K562 (cell line): ENCODE measurements around the gene NTRK1. TPM values are rescaled to one million over a fixed set of nuclear protein-coding genes. Genes with fewer than 3 reads are reported as not detected.

Experiments used
- ARHGAP35 ChIP-seq: fragments of 450-650 bp; IDR thresholded peaks from 2 replicates; pipeline ENCODE4 v1.6.1; 2018; ENCODE audit not compliant: partially characterized antibody
- BACH1 ChIP-seq: fragments of 200-800 bp; sonication (Bioruptor generic); IDR thresholded peaks from 2 replicates; pipeline ENCODE4 v1.6.1; 2016; ENCODE audit warnings: missing genetic modification characterization, missing compliant biosample characterization
- CBX5 ChIP-seq: IDR thresholded peaks from 2 replicates; pipeline ENCODE4 v1.6.1; 2014; ENCODE audit warnings: low read depth, borderline replicate concordance
- CXXC5 ChIP-seq: fragments of 250-450 bp; sonication (Bioruptor Pico); IDR thresholded peaks from 2 replicates; pipeline ENCODE4 v1.8.0; 2022; ENCODE audit warnings: inconsistent platforms, mild to moderate bottlenecking, moderate library complexity
- FOXA3 ChIP-seq, 2 experiments: fragments of 450-650 bp in 1 of 2; sonication (generic) in 1 of 2; formaldehyde crosslinking; IDR thresholded peaks in 1 of 2; conservative IDR thresholded peaks in 1 of 2; 2 replicates each; pipeline versions ENCODE4 v1.4.0 to v1.8.0; 2020 to 2022; ENCODE audit warnings: mild to moderate bottlenecking in 2 of 2, missing genetic modification reagents in 1 of 2
- HDAC3 ChIP-seq: fragments of 450-650 bp; IDR thresholded peaks from 2 replicates; pipeline ENCODE4 v1.6.1; 2018; ENCODE audit warnings: borderline replicate concordance, mild to moderate bottlenecking, moderate library complexity; ENCODE audit not compliant: partially characterized antibody
- KAT7 ChIP-seq: sonication (generic); formaldehyde crosslinking; IDR thresholded peaks from 2 replicates; pipeline ENCODE4 v1.8.0; 2022; ENCODE audit warnings: missing genetic modification reagents, mild to moderate bottlenecking, borderline replicate concordance
- MTF1 ChIP-seq: fragments of 250-450 bp; sonication (Bioruptor Pico); IDR thresholded peaks from 2 replicates; pipeline ENCODE4 v1.9.0; 2021; ENCODE audit warnings: moderate library complexity, mild to moderate bottlenecking, inconsistent platforms, borderline replicate concordance
- MYC ChIP-seq, 2 experiments: fragments of 250-450 bp in 1 of 2; sonication (Bioruptor Pico) in 1 of 2; IDR thresholded peaks; 2 replicates each; pipeline versions ENCODE4 v1.5.1 to v1.6.1; 2012 to 2021; ENCODE audit warnings: low read depth in 2 of 2, borderline replicate concordance in 1 of 2, improper control_type of control experiment in 1 of 2, low read length in 1 of 2, mild to moderate bottlenecking in 1 of 2, moderate library complexity in 1 of 2
- NR0B1 ChIP-seq: fragments of 450-650 bp; IDR thresholded peaks from one replicate; pipeline ENCODE4 v1.6.1; 2018; ENCODE audit warnings: mild to moderate bottlenecking, moderate library complexity; ENCODE audit not compliant: partially characterized antibody
- POLR2H ChIP-seq: IDR thresholded peaks from 2 replicates; pipeline ENCODE4 v1.6.1; 2016; ENCODE audit warnings: missing genetic modification characterization, low read depth, mild to moderate bottlenecking, control low read depth, missing compliant biosample characterization, moderate library complexity
- SAP30 ChIP-seq: fragments of 200-600 bp; sonication (generic); IDR thresholded peaks from 2 replicates; pipeline ENCODE4 v1.6.1; 2012; ENCODE audit warnings: borderline replicate concordance, low read depth, mild to moderate bottlenecking, moderate library complexity, low read length, control low read depth, inconsistent platforms; ENCODE audit not compliant: insufficient read depth, poor library complexity, severe bottlenecking
- SREBF1 ChIP-seq: fragments of 150-350 bp; IDR thresholded peaks from 2 replicates; pipeline ENCODE4 v1.6.1; 2014; ENCODE audit warnings: antibody characterized with exemption, low read depth, low read length, borderline replicate concordance
- SRSF1 ChIP-seq: fragments of 200-400 bp; formaldehyde crosslinking; IDR thresholded peaks from 2 replicates; pipeline ENCODE4 v1.6.1; 2017; ENCODE audit warnings: mild to moderate bottlenecking, low read depth, low read length, moderate library complexity
- TOE1 ChIP-seq, 2 experiments: fragments of 450-650 bp in 1 of 2; sonication (generic) in 1 of 2; formaldehyde crosslinking in 1 of 2; IDR thresholded peaks; 2 replicates each; pipeline versions ENCODE4 v1.7.1 to v1.8.0; 2016 to 2022; ENCODE audit warnings: borderline replicate concordance in 2 of 2, mild to moderate bottlenecking in 2 of 2, antibody characterized with exemption in 1 of 2, inconsistent platforms in 1 of 2, low read depth in 1 of 2, missing genetic modification reagents in 1 of 2, moderate library complexity in 1 of 2
- ZKSCAN1 ChIP-seq: fragments of 150-350 bp; IDR thresholded peaks from 2 replicates; pipeline ENCODE4 v1.6.1; 2016; ENCODE audit warnings: low read depth, low read length
- ZKSCAN8 ChIP-seq: fragments of 200-800 bp; sonication (Bioruptor generic); IDR thresholded peaks from 2 replicates; pipeline ENCODE4 v1.6.1; 2016; ENCODE audit warnings: missing genetic modification characterization, missing compliant biosample characterization
- ZNF398 ChIP-seq: fragments of 250-450 bp; sonication (Bioruptor Pico); IDR thresholded peaks from 2 replicates; pipeline ENCODE4 v1.8.0; 2021; ENCODE audit warnings: moderate library complexity, mild to moderate bottlenecking, inconsistent platforms
- ZNF764 ChIP-seq: fragments of 250-450 bp; sonication (Bioruptor Pico); IDR thresholded peaks from 2 replicates; pipeline ENCODE4 v1.4.0; 2020; ENCODE audit warnings: low read depth, mild to moderate bottlenecking, moderate library complexity
- polyA plus RNA-seq, 8 experiments: library from polyadenylated mRNA; depleted of rRNA in 4 of 8; stranded (reverse) in 5 of 8; unstranded in 3 of 8; fragments of >200 nt; fragmentation: Nextera tagmentation in 2 of 8; fragmentation: Illumina TruSeq in 1 of 8; extraction: Ambion mirVana in 2 of 8; extraction: Trizol in 1 of 8; gene quantifications; 2 replicates each; pipeline versions ENCODE4 v1.2.1 to v1.2.3, GENCODE V29; 2011 to 2014; ENCODE audit warnings: inconsistent platforms in 1 of 8, missing spikeins in 1 of 8
- total RNA-seq, 7 experiments: library from RNA; depleted of rRNA in 6 of 7; stranded (reverse); fragments of >200 nt in 6 of 7; fragmentation: Illumina TruSeq in 2 of 7; extraction: Trizol in 2 of 7; gene quantifications; 2 replicates each; pipeline versions ENCODE4 v1.2.1 to v1.2.3, GENCODE V29; 2011 to 2021; ENCODE audit warnings: low replicate concordance in 1 of 7
- TF ChIP-seq, protein P1 (sequence below): fragments of 450-650 bp; IDR thresholded peaks from 2 replicates; pipeline ENCODE4 v1.6.1; 2014; ENCODE audit warnings: low read depth, mild to moderate bottlenecking, moderate library complexity, borderline replicate concordance
- TF ChIP-seq, protein P2 (sequence below): sonication (generic); formaldehyde crosslinking; IDR thresholded peaks from 2 replicates; pipeline ENCODE4 v1.8.0; 2022; ENCODE audit warnings: missing genetic modification reagents, mild to moderate bottlenecking, moderate library complexity, borderline replicate concordance

The NTRK1 gene
- total and polyA plus RNA-seq, 9 of the 15 experiments (the other 6 are each of a cell fraction or from before 2014, with no cell fraction given), result 0.46 to 30.0 (median 7.9) TPM

GRCh38 chr1:156914440-156914856 lies 53.8 kb downstream of the NTRK1 start (continued):
- TF ChIP-seq, protein P1, sequence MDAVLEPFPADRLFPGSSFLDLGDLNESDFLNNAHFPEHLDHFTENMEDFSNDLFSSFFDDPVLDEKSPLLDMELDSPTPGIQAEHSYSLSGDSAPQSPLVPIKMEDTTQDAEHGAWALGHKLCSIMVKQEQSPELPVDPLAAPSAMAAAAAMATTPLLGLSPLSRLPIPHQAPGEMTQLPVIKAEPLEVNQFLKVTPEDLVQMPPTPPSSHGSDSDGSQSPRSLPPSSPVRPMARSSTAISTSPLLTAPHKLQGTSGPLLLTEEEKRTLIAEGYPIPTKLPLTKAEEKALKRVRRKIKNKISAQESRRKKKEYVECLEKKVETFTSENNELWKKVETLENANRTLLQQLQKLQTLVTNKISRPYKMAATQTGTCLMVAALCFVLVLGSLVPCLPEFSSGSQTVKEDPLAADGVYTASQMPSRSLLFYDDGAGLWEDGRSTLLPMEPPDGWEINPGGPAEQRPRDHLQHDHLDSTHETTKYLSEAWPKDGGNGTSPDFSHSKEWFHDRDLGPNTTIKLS, result 0 out of 2 replicates have a peak, but pooled peaks have one; percentile 31
- TF ChIP-seq SRSF1 (no peak), SAP30 (no peak), MTF1 (CRISPR knock-in tag) (no peak), ZKSCAN8 (no peak), CBX5 (peak; percentile 37; the same call in 1 of the 2 replicates), MYC (IDR thresholded peaks at IDR 0.05; ENCODE audit: low read depth, low read length) (peak; percentile 45; the same call in 1 of the 2 replicates), MYC (CRISPR knock-in tag; IDR thresholded peaks at IDR 0.05; ENCODE audit: borderline replicate concordance, low read depth) (no peak), BACH1 (no peak), FOXA3 (CRISPR knock-in tag; conservative IDR thresholded peaks at IDR 0.05 in 1 of 2, IDR thresholded peaks at IDR 0.05 in 1 of 2) (no peak), POLR2H (no peak), TOE1 (IDR thresholded peaks at IDR 0.05; ENCODE audit: borderline replicate concordance) (no peak), TOE1 (CRISPR knock-in tag; IDR thresholded peaks at IDR 0.05; ENCODE audit: borderline replicate concordance, low read depth) (no peak), ARHGAP35 (no peak), KAT7 (CRISPR knock-in tag) (no peak), ZNF764 (CRISPR knock-in tag) (no peak), ZKSCAN1 (no peak), ZNF398 (CRISPR knock-in tag) (no peak), NR0B1 (no peak), HDAC3 (no peak), SREBF1 (no peak), CXXC5 (CRISPR knock-in tag) (peak; percentile 45; the same call in 1 of the 2 replicates)
- TF ChIP-seq, protein P2, sequence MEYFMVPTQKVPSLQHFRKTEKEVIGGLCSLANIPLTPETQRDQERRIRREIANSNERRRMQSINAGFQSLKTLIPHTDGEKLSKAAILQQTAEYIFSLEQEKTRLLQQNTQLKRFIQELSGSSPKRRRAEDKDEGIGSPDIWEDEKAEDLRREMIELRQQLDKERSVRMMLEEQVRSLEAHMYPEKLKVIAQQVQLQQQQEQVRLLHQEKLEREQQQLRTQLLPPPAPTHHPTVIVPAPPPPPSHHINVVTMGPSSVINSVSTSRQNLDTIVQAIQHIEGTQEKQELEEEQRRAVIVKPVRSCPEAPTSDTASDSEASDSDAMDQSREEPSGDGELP (CRISPR knock-in tag), result peak; percentile 88
